HG02852 (cell line): Measurements from ENCODE around the gene LMF2.
"Not testable (repeated sequence)": the region's sequence is repeated elsewhere in the genome, so short reads cannot be mapped to it uniquely, and the experiment has no call there.

ENCODE experiments used
- ATAC-seq: cut with Tn5 transposase; IDR thresholded peaks from one replicate; pipeline ENCODE4 v1.9.1; 2021; ENCODE audit warnings: mild to moderate bottlenecking, moderate library complexity; ENCODE audit not compliant: unreplicated experiment

The LMF2 gene, protein sequence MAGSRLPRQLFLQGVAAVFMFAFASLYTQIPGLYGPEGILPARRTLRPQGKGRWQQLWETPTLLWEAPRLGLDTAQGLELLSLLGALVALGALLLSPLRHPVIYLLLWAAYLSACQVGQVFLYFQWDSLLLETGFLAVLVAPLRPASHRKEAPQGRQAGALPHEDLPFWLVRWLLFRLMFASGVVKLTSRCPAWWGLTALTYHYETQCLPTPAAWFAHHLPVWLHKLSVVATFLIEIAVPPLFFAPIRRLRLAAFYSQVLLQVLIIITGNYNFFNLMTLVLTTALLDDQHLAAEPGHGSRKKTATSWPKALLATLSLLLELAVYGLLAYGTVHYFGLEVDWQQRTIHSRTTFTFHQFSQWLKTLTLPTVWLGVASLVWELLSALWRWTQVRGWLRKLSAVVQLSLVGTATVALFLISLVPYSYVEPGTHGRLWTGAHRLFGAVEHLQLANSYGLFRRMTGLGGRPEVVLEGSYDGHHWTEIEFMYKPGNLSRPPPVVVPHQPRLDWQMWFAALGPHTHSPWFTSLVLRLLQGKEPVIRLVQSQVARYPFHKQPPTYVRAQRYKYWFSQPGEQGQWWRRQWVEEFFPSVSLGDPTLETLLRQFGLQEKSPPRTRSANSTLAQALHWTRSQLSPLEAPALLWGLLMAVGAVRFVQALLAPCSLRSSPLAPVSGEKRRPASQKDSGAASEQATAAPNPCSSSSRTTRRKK

DNA sequence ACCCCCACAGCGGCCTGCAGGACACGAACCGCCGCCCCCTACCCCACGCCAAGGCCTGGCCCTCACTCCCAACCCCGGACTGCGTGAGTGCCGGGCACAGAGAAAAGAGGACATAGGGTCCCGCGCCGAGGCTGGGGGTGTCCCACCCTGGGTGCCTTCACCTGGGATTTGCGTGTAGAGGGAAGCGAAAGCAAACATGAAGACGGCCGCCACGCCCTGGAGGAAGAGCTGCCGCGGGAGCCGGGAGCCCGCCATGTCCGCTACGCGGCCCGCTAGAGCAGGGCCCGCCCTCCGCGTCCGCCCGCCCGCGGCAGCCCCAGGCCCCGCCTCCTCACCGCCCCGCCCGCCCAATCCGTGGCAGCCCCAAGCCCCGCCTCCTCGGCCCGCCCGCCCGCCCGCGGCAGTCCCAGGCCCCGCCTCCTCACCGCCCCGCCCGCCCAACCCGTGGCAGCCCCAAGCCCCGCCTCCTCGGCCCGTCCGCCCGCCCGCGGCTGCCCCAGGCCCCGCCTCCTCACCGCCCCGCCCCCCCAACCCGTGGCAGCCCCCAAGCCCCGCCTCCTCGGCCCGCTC lies at the start of gene LMF2:
LMF2 (minus strand) TSS at position 282 of the 570 bp plus-strand sequence; CDS start at position 255, 27 bp downstream.
- ATAC-seq: peak; percentile 60

DNA sequence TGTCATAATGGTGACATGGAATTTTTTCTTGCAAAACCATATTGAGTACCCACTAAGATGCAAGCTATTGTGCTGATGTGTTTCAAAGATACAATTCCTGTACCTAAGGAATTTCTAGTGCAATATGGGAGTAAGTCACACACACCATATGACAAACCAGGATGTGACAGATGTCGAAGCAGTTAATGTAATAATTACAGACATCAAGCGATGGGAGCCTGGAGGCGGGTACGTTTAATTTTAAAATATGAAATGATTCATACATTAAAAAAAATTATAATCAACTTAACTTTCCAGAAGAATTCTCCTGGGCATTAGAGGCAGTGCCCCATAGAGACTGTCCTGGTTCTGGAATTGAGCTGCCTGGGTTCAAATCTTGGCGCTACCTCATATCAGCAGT lies 49.2 kb upstream of the LMF2 start:
- ATAC-seq: no peak

DNA sequence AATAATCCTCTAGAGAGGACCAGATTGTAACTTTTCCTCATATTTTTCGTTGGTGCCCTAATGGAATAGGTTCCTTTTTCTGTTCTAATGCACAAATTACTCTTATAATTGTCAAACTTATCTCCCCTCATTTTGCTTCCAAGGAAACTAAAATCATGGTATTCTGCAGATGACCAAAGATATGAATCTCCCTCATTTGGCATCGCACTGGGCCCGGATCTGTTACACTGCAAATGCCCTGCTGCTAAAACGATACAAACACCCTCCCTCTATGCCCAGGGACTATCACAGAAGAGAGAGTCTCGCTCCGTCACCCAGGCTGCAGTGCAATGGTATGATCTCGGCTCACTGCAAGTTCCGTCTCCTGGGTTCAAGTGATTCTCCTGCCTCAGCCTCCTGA lies 45.8 kb upstream of the LMF2 start:
- ATAC-seq: no peak

DNA sequence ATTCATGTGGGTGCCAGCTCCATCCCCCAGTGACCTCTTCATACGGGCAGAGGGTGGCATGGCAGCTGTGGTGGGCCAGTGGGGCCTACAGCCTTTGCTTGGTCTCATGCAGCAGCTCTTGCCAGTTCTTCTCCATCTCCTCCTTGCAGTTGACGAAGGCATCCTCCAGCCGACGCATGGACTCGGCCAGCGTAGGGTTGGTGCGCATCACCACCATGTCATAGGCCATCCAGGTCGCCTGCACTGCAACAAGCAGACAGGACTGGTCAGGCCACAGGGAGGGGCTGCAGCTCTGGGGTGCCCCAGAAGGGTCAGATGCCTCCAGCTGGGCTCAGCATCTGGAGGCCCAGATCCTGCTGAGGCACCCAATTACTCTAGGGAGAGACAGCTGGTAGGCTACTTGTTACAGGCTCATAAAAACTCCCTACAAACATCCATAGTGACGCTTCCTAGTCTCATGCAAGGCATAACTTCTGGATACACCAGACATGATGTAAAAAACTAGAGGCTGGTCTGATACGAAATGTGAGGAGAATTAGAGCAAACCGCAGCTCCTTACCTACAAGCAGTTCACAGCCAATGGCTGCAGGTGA lies 43.8 kb upstream of the LMF2 start:
- no peak for ATAC-seq

DNA sequence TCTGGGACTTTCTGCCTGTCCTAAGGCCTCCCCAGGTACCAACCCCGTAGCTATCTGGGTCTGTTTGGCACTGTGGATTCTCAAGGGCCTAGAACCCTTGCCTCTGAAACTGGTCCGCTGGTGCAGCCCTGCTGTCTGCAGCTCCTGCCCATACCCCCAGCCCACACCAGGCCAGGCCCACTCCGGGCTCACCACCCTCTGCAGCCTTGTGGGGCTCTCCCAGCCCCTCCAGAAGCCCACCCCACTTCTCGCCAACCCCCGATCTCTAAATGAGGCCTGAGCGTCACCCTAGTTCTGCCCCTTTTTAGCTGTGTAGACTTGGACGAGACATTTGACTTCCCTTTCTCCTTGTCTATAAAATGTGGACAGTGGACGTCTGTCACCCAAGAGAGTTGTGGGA lies 42.9 kb upstream of the LMF2 start:
- ATAC-seq: no peak

DNA sequence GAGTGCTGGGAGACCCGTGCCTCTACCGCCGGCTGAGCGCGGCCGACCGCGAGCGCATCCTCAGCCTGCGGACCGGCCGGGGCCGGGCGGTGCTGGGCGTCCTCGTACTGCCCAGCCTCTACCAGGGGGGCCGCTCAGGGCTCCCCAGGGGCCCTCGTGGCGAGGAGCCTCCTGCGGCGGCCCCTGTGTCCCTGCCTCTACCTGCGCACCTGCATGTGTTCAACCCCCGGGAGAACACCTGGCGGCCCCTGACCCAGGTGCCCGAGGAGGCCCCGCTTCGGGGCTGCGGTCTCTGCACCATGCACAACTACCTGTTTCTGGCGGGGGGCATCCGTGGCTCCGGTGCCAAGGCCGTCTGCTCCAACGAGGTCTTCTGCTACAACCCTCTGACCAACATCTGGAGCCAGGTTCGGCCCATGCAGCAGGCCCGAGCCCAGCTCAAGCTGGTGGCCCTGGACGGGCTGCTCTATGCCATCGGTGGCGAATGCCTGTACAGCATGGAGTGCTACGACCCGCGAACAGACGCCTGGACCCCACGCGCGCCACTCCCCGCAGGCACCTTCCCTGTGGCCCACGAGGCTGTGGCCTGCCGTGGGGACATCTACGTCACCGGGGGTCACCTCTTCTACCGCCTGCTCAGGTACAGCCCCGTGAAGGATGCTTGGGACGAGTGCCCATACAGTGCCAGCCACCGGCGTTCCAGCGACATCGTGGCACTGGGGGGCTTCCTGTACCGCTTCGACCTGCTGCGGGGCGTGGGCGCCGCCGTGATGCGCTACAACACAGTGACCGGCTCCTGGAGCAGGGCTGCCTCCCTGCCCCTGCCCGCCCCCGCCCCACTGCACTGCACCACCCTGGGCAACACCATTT lies 41.7 kb upstream of the LMF2 start:
- no peak for ATAC-seq

DNA sequence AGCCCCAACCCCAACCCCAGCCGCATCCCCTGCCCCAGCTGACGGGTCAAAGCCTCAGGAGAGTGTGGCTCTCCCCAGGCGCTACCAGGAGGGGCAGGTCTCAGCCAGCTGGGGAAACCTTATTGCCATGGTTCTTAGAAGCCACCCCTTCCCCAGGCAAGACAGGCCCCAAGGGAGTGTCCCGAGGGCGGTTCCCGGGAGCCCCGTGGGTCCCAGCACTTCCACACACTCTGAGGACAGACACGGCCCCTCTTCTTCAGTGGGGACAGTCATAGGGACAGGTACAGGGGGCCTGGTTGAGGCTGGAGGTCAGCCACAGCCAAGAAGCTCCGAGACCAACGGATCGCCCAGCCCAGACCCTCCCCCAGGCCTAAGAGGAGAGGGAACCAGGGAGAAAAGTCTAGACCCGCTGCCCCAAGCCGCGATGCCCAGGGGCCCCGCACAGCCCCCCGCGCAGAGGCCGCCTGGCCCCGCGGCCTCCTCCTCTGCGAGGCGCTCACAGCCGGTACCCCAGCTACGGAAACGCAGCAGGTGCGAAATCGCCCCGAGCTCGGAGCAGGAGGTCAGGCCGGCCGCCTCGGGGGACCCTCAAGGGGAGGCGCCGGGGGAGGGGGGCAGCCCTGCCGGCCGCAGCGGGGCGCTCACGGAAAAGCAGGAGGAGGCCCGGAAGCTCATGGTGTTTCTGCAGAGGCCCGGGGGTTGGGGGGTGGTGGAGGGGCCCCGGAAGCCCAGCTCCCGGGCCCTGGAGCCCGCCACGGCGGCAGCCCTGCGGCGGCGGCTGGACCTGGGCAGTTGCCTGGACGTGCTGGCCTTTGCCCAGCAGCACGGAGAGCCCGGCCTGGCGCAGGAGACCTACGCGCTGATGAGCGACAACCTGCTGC lies 40.8 kb upstream of the LMF2 start:
- no peak for ATAC-seq

DNA sequence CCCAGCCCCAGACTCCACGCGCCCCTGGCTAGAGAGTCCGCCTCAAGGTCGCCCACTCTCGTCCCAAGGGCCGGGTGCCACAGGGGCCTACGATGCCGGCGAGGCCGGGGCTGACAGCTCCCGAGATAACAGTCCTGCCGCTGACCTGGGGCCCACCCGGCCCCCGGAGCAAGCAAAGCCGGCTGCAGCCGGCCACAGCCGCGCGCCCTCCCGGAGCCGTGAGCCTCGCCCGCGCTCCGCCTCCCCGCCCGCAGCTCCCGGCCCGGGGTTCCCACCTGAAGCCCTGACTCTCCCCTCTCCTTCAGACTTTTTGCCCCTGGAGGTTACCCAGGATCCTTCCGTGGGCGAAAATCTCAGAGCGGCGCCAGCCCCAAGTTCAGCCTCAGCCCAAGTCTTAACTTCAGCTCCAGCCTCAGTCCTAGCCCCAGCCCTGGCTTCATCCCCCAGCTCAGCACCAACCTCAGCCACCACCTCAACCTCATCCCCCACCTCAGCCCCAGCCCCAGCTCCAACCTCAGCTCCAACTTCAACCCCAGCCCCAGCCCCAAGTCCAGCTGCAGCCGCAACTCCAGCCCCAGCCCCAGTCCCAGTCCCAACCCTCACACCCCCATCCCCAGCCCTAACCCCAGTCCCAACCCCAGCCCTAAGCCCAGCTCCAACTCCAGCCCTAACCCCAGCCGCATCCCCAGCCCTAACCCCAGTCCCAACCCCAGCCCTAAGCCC lies 39.9 kb upstream of the LMF2 start:
- ATAC-seq: no peak

DNA sequence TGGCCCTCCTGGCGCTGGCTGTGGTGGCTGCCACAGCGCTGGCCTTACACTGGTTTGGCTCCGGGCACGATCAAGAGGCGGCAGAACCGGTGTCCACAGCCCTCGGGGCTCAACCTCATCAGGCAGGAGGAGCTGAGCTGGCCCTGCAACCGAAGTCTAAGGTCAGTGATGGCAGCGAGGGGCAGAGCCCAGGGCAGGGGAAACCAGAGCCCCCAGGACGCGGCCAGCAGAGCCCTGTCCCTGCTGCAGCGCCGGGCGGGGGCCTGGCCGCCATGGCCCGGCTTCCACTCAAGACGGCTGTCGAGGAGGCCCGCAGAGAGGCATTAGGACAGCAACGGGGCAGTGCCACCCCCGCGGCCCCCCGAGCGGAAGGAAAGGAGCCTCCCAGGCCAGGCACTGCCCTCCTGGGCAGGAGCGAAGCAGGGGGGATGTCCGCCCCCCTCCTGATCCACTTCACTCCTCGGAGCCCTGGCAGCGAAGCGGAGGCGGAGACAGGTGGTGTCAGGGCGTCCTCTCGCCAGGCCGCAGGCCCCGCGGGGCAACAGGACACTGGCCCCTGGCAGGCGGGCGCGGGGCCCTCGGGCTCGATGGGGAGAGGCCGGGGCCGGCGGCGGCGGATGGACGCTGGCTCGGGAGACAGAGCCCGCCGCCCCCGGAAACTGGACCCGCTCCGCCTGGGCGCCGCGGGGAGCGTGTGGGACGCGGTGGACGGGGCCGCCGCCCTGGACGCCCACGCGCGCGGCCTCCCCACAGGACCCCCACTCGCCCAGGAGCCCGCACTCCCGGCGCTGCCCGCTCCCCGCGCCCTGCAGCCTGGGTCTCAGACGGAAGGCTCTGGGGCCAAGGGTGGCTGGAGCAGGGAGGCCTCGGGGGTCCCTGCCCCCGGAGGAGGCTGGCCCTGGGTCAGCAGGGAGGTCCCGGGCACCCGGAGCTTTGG lies 39.1 kb upstream of the LMF2 start:
- no peak for ATAC-seq

DNA sequence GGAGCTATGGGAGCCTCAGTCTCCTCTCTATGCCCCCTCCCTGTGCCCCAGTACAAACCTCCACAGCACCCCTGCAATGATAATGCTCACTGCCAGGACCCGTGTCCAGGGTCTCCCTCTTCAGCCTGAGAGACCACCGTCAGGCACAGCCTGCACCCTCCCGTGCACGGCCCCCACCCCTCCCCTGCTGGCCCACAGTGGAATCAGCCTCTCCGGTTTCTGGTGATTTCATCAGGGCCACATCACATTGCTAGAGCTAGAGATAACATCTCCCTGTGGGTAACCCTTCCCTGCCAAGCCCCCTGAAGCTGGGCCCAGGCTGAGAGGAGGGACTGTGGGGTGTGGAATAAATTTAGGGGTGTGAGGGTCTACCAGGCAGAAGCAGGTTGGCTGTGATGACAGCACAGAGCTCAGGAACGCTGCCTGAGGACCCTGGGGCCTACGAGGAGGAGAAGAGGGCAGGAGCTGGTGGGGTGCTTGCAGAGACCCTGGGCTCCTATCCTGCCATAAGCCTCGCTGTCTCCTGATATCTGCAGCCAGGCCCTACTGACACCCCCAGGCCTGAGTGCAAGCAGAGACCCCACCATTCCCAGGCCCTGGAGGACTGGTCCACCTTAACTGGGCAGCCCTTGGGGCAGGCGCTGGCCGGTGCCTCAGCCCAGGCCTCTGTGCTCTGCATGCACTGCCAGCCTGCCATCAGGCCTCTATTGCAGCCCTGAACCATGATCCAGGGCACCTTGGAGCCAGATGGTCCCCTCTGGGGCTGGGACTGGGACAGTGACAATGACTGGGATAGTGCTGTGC lies 38.2 kb upstream of the LMF2 start, which contains the start of gene KLHDC7B:
KLHDC7B (plus strand) TSS at position 378 of the 804 bp plus-strand sequence; CDS start at position 723, 345 bp downstream.
- no peak for ATAC-seq

DNA sequence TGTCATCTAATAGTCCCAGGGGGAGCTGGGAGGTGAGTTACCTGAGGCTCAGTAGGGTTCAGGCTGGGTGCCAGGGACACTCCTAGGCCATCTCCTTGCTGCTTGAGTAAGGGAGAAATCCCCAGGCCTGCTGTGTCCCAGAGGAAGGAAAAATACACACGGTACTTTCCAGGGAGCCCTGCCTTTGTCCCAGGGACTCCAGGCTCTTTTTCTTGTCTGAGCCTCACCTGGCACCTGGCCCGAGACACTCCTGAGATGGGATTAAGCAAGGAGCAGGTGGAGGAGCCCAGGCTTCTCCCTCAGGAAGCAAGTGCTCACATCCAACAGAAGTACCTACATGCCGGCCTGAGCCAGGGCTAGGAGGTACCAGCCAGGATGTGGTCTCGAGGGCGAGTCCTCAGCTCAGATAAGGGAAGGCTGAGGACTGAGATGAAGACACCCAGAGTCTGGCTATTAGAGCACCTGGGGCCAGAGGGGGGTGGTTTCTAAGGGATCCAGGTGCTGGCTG lies 37.3 kb upstream of the LMF2 start:
- ATAC-seq: no peak

DNA sequence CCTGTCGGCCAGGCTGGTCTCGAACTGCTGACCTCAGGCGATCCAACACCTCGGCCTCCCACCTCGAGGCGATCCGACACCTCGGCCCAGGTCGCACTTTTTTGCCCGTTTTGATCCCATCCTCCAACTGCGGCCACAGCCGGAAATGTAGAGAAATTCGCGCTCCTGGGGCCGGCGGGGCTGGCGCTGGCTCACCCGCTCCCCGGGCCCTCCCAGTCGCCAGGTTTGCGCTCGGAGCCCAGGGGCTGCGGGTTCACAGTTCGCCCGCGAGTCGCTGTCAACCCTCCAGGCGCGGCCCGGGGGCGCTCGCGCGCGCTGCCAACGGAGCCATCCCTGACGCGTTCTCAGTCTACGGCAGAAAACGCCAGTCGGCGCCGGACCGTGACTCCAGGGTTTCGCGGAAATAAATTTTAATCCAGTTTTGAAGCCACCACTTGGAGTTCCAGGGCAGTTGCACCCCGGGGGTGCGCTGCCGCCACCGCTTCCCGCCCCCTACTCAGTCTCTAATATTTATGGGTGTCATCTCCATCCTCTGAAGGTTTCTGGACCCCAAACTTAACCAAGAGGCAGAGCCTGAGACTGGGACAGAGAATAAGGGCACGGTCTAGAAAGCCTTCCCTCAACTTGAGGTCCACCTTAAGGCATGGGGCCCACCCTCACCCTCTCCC lies 36.7 kb upstream of the LMF2 start:
- ATAC-seq: no peak

DNA sequence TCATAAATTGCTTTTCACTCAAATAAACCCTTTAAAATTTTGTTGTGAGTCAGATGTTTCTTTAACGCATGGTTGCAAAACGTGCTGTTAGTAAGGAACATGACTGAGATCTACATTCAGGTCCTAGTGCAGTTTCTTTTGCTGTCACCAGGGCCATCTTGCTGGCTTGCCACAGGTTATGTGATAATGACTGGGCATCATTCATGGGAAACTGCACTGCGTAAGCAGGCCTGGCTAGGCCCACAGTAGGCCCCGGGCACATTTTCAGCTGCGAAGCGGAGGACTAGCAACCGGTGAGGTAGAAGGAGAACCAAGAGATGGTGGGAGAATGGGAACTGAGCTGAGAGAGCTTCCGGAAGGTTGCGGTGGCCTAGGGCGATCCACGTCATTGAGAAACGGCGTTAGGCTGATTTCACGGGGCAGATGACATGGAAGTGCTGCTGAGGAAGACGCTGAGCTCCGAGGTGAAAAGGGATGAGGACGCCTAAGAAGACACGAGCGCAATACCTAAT lies 35.0 kb upstream of the LMF2 start:
- no peak for ATAC-seq

DNA sequence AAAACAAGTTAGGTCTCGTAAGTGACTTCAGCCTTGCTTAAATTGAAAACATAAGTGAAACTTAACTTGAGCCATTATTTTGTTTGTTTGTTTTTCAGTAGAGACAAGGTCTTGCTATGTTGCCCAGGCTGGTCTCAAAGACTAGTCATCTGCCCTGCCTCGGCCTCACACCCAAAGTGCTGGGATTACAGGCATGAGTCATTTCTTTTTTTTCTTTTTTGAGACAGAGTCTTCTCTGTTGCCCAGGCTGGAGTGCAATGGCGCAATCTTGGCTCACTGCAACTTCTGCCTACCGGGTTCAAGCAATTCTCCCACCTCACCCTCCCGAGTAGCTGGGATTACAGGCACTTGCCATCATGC lies 34.1 kb upstream of the LMF2 start:
- not testable (repeated sequence) for ATAC-seq

DNA sequence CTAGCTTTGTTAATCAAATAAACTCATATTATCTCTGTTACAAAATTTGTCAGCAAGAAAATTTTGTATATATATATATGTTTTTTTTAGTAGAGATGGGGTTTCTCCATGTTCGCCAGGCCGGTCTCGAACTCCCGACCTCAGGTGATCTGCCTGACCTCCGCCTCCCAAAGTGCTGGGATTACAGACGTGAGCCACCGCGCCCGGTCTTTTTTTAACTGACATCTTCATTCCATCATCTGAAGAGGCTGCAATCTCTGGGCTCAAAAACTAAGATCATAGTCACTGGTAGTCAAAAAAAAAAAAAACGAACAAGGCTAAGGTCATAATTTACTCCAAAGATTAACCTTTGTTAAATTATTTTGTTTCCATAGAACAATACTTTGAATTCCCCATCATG lies 32.9 kb upstream of the LMF2 start:
- ATAC-seq: no peak

DNA sequence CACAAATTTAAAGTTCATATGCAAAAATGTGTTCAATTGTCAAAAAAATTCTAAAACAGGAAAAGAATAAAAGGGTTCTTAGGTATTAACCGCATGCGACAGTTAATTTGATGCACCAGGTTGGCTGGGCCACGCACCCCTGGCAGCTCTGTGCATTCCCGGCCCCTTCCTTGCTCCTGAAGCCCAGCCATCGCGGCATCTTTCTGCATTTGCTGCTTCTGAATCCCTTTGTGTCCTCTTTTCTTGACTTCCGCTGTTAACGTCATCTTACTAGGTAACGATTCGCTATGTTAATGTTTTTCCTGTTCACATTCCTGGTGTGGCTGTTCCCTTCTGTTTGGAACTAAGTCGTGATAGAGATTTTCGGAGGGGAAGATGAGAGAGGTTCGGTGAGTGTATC lies 30.3 kb upstream of the LMF2 start:
- no peak for ATAC-seq
